NCI-H526 treated with DMSO at 0.1 percent for 48 hours (cell line): ENCODE data around the gene OR2F2.

ENCODE experiments used
- DNase-seq: peaks from one replicate; lab custom pipeline; 2025; lab: John Stamatoyannopoulos, UW

The OR2F2 gene

DNA sequence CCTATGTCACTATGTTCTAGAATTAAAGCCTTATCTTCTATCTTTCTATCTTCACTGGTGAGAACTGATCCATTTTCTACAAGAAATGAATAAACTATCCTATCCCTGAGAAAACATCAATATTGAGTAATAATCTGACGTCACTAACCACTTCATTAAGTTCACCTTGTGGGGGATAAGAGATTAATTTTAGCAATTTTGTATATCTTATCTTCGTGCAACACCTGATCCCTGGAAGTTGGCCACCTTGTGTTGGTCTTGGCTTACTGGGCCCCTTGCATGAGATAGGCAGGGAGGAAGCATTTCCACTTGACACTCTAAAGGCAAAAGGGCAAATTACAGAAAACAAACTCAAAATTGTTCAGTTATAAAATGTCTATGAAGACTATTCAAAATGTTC, 45.0 kb downstream of the OR2F2 start:
- no peak for DNase-seq

DNA sequence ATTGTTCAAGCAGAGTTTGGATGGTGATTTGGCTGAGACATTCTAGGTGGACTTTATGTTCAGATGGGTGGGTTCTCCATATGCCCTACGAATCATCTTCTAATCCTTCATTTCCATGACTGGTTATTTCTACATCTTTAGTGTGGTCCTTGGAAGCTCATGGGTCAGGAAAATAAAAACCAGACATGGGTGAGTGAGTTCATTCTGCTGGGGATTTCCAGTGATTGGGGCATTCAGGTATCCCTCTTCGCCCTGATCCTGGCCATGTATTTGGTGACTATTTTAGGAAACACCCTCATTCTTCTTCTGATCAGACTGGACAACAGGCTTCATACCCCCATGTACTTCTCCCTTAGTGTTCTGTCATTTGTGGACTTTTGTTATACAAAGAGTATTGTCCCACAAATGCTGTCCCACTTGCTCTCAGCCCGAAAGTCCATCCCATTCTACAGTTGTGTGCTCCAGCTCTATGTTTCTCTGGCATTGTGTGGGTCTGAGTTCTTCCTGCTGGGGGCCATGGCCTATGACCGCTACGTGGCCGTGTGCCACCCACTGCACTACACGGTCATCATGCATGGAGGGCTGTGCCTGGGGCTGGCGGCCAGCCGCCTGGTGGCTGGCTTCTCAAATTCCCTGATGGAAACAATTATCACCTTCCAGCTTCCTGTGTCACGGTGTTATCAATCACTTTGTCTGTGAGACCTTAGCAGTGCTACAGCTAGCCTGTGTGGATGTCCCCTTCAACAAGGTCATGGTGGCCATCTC, 45.9 kb downstream of the OR2F2 start:
- DNase-seq: no peak

DNA sequence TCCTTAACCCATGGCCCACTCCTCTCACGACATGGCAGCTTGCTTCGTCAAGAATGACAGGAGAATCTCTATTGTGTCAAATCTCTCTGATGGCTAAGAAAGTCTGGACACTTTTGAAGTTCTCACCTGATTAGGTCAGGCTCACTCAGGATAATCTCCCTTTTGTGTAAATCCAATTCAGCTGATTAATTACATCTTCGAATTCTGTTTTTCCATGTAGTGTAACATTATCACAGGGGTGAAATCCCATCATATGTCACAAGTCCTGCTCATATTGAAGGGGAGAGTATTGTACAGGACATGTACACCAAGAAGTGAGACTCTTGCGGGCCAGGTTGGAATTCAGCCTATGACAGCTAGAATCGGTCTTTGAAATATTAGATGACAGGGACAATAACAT, 48.9 kb downstream of the OR2F2 start:
- DNase-seq: no peak
